HG03432 (cell line): ENCODE data around the gene CDC37.
"Not testable (repeated sequence)": the region's sequence is repeated elsewhere in the genome, so short reads cannot be mapped to it uniquely, and the experiment has no call there.

Experiments
- ATAC-seq: cut with Tn5 transposase; IDR thresholded peaks from one replicate; pipeline ENCODE4 v1.9.1; 2021; ENCODE audit warnings: mild to moderate bottlenecking, moderate library complexity; ENCODE audit not compliant: unreplicated experiment

Gene CDC37

DNA sequence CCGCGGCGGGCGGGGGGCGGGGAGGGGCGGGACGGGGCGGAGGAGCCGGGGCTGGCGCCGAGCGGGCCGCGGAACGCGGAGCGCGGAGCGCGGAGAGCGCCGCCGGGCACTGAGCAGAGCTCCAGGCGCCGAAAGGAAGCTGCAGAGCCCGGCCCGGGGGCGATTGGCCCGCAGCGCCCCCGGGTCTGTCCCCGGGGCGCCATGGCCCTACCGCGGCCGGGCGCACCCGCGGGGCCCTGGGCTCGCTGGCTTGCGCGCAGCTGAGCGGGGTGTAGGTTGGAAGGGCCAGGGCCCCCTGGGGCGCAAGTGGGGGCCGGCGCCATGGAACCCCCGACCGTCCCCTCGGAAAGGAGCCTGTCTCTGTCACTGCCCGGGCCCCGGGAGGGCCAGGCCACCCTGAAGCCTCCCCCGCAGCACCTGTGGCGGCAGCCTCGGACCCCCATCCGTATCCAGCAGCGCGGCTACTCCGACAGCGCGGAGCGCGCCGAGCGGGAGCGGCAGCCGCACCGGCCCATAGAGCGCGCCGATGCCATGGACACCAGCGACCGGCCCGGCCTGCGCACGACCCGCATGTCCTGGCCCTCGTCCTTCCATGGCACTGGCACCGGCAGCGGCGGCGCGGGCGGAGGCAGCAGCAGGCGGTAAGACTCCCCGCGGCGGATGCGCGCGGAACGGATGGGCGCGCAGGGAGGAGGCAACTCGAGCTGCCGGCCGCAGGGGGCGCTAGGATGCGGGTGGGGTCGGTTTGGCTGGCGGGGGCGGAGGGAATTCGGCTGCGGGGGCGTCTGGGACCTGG, 17.3 kb upstream of the CDC37 start, which contains the start of gene PDE4A:
PDE4A (plus strand) TSS at position 95 of the 796 bp plus-strand sequence; CDS start at position 322, 227 bp downstream.
- no peak for ATAC-seq

DNA sequence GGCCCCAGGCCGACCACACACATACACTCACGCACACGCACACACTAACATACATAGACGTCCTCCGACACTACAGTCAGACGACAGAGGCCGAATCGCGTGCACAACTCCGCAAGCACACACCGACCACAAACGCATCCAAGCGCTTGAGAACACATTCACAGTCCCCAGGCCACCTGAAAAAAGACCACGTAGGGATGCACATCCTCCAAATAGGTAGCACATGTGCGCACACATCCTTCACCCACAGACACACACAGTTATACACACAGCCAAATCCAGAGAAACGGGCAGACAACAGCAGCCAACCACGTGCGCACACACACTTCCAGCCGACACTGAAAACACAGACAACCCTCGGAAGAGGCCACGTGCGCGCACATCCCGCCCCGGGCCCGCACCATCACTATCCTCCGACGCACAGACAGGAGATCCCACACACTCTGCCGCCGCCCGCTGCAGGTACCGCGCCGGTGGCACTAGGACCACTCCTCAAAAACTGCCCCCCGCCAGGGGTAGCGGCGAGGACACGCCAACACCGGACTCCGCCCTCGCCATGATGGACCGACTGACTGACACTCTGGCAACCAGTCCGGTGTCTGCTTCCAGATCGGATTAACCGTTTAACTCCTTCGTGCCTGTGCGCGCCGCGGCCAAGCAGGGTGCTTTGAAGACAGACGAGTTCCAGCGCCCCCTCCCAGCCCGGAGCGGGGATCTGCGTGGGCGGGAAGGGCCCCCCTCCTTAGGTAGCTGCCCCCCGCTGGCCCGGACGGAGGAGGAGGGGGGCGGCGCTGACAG, 16.5 kb upstream of the CDC37 start:
- no peak for ATAC-seq

GRCh38 chr19:10419200-10419645, 15.9 kb upstream of the CDC37 start:
- no peak for ATAC-seq

- ATAC-seq: no peak
These were observed 15.3 kb upstream of the CDC37 start for GRCh38 chr19:10418485-10419199.

DNA sequence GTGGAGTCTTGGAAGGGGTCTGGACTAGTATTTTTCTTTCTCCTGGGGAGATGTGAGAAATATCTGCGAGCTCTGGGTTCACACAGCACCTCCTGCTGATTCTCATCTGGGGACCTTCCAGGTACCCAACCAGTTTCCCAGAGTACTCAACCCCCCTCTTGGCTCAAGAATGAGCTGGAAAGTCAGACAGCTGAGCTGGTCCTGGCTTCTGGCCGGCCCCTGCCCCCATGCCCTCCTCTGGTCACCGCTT, 14.8 kb upstream of the CDC37 start:
- no peak for ATAC-seq

GRCh38 chr19:10417541-10418234, 14.3 kb upstream of the CDC37 start:
- no peak for ATAC-seq

GRCh38 chr19:10416380-10417257, 13.3 kb upstream of the CDC37 start:
- peak; percentile 47 for ATAC-seq

DNA sequence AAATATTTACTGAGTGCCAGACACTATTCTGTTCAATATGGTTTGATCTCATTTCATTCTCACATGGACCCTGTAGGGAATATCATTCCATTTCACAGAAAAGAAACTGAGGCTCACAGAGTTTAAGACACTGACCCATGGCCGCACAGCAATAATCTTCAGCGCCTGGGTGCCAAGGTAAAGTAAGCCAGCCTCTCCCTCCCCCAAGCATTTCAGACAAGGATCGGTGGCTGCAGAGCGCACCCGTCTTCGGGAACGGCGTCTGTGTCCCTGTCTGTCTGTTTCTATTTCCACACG, 12.7 kb upstream of the CDC37 start:
- ATAC-seq: no peak

- peak; percentile 57 for ATAC-seq
These were observed 9.1 kb upstream of the CDC37 start for GRCh38 chr19:10412257-10412977.

- not testable (repeated sequence) for ATAC-seq
These were observed 7.9 kb upstream of the CDC37 start for GRCh38 chr19:10411224-10411623.

DNA sequence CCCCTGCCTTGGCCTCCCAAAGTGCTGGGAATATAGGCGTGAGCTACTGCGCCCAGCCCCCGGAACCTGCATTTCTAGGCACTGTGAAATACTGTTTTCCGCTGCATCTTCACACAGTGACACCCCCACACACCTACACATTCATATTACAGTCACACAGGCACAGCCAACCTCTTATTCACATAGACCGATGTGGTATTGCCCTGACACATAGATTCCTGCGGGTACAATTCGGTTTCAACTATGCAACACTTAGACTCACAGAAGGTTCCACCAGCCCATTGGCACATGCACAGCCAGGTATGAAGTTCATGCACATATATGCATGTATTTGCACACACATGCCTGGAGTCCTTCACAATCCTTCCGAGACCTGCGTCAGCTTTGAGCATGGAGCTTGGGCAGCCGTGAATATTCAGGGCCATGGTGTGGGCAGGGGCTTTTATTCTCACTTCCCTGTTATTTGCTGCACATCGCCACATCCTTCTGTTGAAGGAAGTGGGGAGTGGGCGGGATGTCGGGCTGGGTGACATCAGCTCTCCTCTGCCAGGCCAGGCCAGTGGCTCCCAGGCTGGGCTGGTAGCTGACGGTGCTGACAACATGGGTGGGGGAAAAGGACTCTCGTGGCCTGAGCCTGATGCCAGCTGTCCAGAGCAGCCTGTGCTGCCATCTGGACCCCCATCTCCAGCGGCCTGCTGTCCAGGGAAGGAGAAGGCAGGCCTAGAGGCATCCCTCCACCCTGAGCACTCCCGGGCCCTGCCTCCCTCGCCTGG, 5.4 kb upstream of the CDC37 start:
- no peak for ATAC-seq

GRCh38 chr19:10407096-10407495, 3.8 kb upstream of the CDC37 start:
- ATAC-seq: no peak

- no peak for ATAC-seq
These were observed 2.8 kb upstream of the CDC37 start for GRCh38 chr19:10406191-10406590.

GRCh38 chr19:10404888-10405820, 1.8 kb upstream of the CDC37 start:
- no peak for ATAC-seq

DNA sequence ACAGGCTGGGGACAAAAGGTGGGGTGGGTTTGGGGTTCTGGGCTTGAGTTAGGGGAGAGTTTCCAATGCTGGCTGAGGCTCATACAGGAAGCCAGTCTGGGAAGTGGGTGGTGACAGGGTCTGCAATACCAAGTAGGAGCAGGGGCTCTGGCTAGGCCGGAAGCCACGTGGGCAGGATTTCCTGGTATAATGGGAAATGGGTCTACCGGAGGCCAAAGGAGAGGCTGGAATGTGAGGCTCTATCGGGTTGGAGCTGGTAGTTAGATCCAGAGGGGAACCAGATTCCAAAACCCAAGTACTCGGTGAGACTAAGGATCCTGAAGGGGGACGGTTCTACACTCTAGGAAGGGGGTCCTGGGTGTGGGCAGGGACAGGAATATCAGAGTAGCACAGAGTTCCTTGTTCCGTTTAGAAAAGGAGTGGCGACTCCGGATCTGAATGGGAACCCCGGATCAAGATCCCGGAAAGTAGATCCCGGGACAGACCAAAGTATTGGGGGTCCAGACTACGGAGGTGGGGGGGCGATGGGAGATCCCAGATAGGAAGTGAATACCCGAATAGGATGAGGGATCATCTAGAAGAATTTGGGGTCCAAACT, 802 bp downstream of the CDC37 start:
- ATAC-seq: no peak

DNA sequence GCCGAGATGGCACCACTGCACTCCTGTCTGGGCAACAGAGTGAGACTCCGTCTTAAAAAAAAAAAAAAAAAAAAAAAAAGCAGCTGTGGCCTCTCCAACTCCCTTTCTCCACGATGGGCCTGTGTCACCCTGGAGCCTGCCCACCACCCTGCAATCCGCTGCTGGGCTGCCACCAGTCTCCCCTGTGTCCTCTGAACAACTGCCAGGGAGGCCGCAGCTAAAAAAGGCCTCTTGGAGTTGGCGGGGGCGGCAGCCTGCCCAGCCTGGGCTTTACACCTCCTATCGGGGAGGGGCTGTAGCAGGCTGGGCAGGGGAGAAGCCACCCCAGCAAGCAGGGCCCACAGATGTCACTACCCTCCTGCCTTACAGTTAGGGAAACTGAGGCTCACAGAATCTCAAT, 3.5 kb downstream of the CDC37 start:
- no peak for ATAC-seq

- ATAC-seq: not testable (repeated sequence)
These were observed 4.0 kb downstream of the CDC37 start for GRCh38 chr19:10399340-10399739.
